ENCODE results near the gene SEMA6D. TPM values are rescaled to one million over a fixed set of nuclear protein-coding genes. Genes with fewer than 3 reads are reported as not detected.

The SEMA6D gene
- total RNA-seq, 2 donors from 2014 or later: 12.2 to 14.3 TPM

DNA sequence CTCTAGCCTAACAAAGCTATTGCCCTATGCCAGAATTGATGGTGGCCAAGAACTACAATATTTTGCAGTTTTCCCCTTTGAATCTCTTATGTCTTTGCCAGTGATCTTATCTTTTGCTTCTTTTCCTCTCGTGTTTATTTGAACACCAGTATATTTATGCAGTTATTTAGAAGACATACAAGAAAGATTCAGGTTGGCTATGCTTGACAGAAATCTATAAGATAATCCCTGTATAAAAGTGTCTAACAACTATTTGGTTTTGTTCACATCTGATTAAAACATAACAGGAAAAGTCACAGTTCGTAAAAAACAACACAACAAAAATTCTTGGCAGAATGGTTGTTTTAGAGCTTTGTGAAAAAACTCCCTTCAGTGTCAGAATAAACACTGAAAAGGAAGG lies 63.7 kb downstream of the SEMA6D start:
- TF ChIP-seq, protein P1, sequence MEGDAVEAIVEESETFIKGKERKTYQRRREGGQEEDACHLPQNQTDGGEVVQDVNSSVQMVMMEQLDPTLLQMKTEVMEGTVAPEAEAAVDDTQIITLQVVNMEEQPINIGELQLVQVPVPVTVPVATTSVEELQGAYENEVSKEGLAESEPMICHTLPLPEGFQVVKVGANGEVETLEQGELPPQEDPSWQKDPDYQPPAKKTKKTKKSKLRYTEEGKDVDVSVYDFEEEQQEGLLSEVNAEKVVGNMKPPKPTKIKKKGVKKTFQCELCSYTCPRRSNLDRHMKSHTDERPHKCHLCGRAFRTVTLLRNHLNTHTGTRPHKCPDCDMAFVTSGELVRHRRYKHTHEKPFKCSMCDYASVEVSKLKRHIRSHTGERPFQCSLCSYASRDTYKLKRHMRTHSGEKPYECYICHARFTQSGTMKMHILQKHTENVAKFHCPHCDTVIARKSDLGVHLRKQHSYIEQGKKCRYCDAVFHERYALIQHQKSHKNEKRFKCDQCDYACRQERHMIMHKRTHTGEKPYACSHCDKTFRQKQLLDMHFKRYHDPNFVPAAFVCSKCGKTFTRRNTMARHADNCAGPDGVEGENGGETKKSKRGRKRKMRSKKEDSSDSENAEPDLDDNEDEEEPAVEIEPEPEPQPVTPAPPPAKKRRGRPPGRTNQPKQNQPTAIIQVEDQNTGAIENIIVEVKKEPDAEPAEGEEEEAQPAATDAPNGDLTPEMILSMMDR (IDR thresholded peaks at IDR 0.05): no peak
- Histone ChIP-seq H3K36me3 (no peaks in the 10 kb centered on the region), H3K4me1 (no peaks in the 10 kb centered on the region), H3K27me3 (no peaks in the 10 kb centered on the region), H3K4me3 (no peak overlapping the region), H3K9me3 (no peaks in the 10 kb centered on the region), H3K27ac (no peak overlapping the region)
- no peak for DNase-seq (ENCODE audit: low spot score)

DNA sequence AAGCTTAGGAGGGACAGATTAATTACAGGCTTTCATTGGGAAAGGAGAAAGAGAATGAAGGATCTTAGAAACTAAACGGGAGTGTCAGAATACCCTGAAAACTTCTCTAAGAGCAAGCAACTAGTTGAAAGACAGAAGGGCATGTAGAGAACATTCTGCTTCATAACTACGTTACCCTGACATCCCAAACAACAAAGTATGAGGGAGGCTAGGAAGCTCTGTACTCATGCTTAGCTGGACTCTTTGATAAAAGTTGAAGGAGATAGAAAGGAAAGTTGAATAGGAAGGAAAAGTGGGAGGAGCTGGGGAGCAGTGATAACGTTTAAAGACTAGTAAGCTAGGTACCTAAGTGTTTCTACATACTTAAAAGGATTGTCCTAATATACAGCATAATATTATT lies 64.2 kb downstream of the SEMA6D start:
- no peaks in the 10 kb centered on the region for H3K36me3 ChIP-seq
- no peak overlapping the region for H3K27ac ChIP-seq
- H3K9me3 ChIP-seq: no peaks in the 10 kb centered on the region
- no peak for DNase-seq (ENCODE audit: low spot score)
- H3K27me3 ChIP-seq: no peaks in the 10 kb centered on the region
- H3K4me3 ChIP-seq: no peak overlapping the region
- TF ChIP-seq, protein P1 (IDR thresholded peaks at IDR 0.05): no peak
- no peaks in the 10 kb centered on the region for H3K4me1 ChIP-seq

DNA sequence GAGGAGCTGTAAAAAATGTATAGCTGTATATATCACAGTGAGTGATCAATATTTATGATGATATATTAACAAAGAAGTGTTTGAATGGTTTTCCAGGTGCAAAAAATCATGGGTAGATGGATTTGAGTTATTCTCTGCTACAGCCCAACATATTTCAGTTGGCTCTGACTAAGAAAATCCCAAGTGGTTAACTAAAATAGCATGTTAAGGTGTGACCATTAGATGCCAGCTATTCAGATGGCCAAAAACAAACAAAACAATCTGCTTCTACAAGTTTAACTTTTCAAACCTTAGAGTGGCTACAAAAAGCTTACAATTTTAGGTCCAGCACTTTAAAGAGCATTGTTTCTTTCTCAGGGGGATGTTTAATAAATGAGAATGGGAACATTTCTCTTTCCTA lies 67.5 kb downstream of the SEMA6D start:
- no peaks in the 10 kb centered on the region for H3K9me3 ChIP-seq
- H3K4me1 ChIP-seq: no peaks in the 10 kb centered on the region
- no peak overlapping the region for H3K4me3 ChIP-seq
- H3K27me3 ChIP-seq: no peaks in the 10 kb centered on the region
- TF ChIP-seq, protein P1 (IDR thresholded peaks at IDR 0.05): no peak
- no peaks in the 10 kb centered on the region for H3K36me3 ChIP-seq
- DNase-seq (ENCODE audit: low spot score): no peak
- no peak overlapping the region for H3K27ac ChIP-seq

DNA sequence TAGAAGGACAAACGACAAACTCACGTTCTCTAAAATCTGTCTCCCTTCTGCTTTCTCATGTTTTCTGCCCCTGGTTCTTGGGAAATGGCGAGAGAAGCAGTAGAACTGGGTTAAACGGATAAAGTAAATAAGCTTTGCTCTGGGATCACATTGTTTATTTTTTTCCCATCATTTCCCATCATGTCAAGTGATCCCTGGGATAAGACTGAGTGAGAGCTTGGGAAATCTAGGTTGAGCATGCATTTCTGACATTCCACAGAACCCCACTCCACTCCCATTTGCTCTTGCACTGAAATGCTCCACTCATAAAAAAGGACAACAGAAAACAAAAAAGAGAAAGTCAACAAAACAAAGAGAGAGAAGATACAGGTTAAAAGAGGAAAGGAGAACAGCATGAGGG lies 69.1 kb downstream of the SEMA6D start:
- H3K4me1 ChIP-seq: no peaks in the 10 kb centered on the region

DNA sequence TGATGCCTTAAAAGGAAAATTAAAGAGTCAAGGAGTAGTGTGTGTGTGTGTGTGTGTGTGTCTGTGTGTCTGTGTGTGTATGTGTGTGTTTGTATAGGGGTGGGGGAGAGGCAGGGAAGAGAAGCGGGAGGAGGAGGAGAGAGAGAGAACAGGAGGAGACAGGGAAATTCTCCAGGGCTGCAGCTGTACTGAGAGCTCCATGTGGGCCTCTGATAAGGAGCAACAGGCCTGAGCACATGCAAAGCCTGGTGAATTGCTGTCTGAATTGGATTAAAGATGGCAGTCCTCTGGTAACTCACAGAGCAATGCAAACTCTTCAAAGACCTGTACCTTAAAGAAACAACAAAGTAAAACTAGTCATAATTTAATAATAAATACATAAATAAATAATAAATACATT lies 70.6 kb downstream of the SEMA6D start:
- Histone ChIP-seq H3K27me3 (no peaks in the 10 kb centered on the region), H3K9me3 (no peaks in the 10 kb centered on the region), H3K36me3 (no peaks in the 10 kb centered on the region), H3K4me3 (no peak overlapping the region), H3K4me1 (no peaks in the 10 kb centered on the region), H3K27ac (no peak overlapping the region)
- TF ChIP-seq, protein P1 (IDR thresholded peaks at IDR 0.05): no peak
- no peak for DNase-seq (ENCODE audit: low spot score)

More for the DNA sequence above, 69.1 kb downstream of the SEMA6D start:
- TF ChIP-seq, protein P1 (IDR thresholded peaks at IDR 0.05): no peak
- Histone ChIP-seq H3K4me3 (no peak overlapping the region), H3K27me3 (no peaks in the 10 kb centered on the region), H3K36me3 (no peaks in the 10 kb centered on the region), H3K27ac (no peak overlapping the region), H3K9me3 (no peaks in the 10 kb centered on the region)
- DNase-seq (ENCODE audit: low spot score): no peak

DNA sequence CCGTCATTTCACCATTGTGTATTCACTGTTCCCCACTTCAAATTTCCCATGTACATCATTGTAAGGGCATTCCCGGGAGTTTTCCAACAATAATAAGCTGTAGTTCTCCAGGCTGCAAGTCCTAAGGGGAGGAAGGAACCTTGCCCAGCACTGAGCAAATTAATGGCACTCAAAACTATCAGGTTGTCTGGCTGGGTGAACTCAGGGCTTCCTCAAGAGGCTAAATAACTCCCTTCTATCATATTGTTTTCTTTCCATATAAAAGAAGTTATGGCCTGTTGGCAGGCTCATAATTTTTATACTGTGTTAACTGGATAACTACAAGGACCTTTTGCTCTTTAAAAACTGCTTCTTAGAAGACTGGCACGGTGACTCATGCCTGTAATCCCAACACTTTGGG lies 71.4 kb downstream of the SEMA6D start:
- H3K4me1 ChIP-seq: no peaks in the 10 kb centered on the region

More for the DNA sequence above, 71.4 kb downstream of the SEMA6D start:
- no peak for DNase-seq (ENCODE audit: low spot score)
- no peaks in the 10 kb centered on the region for H3K27me3 ChIP-seq
- no peaks in the 10 kb centered on the region for H3K36me3 ChIP-seq
- TF ChIP-seq, protein P1 (IDR thresholded peaks at IDR 0.05): no peak
- no peak overlapping the region for H3K4me3 ChIP-seq
- H3K9me3 ChIP-seq: no peaks in the 10 kb centered on the region
- no peak overlapping the region for H3K27ac ChIP-seq

All from right atrium auricular region (tissue), 2 donors.